ENCODE measurements around the gene PSMC4.

GRCh38 chr19:39941151-39941550 is 29.8 kb upstream of the PSMC4 start:
- TF ChIP-seq, protein P1, sequence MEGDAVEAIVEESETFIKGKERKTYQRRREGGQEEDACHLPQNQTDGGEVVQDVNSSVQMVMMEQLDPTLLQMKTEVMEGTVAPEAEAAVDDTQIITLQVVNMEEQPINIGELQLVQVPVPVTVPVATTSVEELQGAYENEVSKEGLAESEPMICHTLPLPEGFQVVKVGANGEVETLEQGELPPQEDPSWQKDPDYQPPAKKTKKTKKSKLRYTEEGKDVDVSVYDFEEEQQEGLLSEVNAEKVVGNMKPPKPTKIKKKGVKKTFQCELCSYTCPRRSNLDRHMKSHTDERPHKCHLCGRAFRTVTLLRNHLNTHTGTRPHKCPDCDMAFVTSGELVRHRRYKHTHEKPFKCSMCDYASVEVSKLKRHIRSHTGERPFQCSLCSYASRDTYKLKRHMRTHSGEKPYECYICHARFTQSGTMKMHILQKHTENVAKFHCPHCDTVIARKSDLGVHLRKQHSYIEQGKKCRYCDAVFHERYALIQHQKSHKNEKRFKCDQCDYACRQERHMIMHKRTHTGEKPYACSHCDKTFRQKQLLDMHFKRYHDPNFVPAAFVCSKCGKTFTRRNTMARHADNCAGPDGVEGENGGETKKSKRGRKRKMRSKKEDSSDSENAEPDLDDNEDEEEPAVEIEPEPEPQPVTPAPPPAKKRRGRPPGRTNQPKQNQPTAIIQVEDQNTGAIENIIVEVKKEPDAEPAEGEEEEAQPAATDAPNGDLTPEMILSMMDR (IDR thresholded peaks at IDR 0.05; ENCODE audit: low read depth, low read length): no peak
- no peak for TF ChIP-seq EZH2phosphoT487 (IDR thresholded peaks at IDR 0.05; ENCODE audit: low read depth)
